HG02678 (cell line): Measurements from ENCODE around the gene ZNF446.
"Not testable (repeated sequence)": the region's sequence is repeated elsewhere in the genome, so short reads cannot be mapped to it uniquely, and the experiment has no call there.

Experiments
- ATAC-seq: cut with Tn5 transposase; IDR thresholded peaks from one replicate; pipeline ENCODE4 v1.9.1; 2021; ENCODE audit warnings: mild to moderate bottlenecking, moderate library complexity; ENCODE audit not compliant: unreplicated experiment

The ZNF446 gene

DNA sequence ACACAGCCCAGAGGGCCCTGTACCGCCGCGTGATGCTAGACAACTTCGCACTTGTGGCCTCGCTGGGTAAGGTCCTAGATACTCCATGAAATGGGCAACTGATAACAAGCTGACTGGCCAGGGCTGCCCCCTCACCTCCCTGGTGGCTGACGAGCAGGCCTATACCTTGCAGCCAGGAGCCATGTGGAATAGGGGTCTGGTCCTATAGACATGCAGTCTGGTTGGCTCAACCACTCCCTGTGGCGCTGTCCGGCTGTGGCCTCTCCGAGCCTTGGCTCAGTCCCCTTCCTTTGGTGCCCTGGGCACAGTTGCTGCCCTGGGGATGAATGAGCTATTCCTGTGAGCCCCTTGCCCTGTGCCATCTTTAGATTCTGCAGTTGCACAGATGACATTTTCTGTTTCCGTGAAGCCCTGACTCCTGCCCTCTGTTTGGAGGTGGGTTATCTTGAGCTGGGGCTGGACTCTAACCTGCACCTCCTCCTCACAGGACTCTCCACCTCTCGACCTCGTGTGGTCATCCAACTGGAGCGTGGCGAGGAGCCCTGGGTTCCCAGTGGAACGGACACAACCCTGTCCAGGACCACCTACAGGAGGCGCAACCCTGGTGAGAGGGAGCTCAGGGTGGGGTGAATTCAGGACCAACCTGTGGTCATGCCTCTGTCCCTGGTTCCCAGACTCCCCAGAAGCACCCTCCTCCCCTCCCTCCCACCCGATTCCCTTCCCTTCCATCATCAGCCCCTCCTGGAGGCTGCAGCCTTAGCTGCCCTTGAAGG, 6.7 kb upstream of the ZNF446 start:
- ATAC-seq = no peak

- not testable (repeated sequence) for ATAC-seq
Measured at GRCh38 chr19:58470837-58471543, 5.2 kb upstream of the ZNF446 start.

DNA sequence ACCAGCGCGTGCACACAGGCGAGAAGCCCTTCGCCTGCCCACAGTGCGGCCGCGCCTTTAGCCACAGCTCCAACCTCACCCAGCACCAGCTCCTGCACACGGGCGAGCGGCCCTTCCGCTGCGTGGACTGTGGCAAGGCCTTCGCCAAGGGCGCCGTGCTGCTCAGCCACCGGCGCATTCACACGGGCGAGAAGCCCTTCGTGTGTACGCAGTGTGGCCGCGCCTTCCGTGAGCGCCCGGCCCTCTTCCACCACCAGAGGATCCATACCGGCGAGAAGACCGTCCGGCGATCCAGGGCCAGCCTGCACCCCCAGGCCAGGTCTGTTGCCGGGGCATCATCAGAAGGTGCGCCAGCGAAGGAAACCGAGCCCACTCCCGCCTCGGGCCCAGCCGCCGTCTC, 4.4 kb upstream of the ZNF446 start:
- no peak for ATAC-seq

GRCh38 chr19:58473775-58474174, 2.4 kb upstream of the ZNF446 start:
- ATAC-seq = no peak

DNA sequence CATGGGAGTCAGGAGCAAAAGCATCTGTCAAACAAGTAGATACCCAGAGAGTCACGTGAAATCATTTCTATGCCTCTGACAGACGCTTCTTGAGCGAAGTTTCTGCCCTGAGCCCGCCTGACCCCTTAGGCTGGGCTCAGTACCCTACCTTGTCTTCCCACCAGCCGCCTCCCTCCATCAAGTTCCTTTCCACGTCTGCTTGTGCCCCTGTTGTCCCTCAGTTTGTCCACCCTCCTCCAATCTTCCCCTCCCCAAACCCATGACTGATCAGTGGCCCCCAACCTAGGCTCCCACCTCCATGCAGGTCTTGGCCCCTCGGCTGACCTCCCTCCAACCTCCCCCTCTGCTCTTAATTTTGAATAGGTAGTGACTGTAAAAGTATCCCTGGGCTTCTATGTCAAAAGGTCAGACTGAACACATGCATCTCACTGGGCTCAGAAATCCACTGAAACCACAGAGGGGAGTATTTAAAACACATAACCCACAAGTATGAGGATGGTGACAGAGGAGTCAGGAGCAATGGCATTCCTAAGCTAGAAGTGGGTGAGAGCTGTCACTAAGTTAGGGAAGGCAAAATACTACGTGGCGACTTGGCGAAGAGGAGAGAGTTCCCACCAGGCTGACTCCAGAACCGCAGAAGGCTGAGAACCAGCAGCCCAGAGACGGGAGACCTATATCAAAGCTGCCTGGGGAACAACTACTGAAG, 1.7 kb upstream of the ZNF446 start:
- no peak for ATAC-seq

DNA sequence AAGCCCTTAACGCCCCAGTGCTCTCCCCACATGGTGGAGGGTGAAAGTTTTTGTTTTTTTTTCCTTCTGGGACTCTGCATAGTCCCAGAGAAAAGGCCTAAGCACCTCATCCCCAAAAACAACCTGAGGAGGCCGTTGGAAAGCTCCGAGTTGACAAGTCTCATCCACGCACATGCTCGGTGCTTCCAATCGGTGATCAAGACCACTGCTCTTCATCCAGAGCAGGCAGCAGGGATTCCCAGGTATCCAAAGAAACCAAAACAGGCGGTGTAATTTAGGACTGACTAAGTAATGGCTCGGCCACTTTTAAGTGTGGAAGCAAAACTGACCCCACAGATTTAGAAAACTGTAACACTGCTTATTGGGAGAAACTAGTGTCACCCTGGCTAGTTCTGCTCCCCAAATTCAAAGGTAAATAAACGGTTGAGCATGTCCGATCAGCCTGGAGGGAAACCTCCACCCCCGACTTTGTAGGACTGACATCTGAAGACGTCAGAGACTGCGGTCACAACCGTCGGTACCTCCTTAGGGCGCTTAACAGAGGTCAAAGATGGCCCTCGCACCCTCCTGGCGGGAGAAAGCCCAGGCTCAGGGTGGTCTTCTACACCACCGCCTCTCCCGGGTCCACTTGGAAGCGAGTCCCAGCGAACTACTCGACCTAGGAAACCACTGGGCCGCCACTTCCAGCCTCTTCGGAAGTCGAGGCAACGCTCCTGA, 997 bp upstream of the ZNF446 start:
- no peak for ATAC-seq

DNA sequence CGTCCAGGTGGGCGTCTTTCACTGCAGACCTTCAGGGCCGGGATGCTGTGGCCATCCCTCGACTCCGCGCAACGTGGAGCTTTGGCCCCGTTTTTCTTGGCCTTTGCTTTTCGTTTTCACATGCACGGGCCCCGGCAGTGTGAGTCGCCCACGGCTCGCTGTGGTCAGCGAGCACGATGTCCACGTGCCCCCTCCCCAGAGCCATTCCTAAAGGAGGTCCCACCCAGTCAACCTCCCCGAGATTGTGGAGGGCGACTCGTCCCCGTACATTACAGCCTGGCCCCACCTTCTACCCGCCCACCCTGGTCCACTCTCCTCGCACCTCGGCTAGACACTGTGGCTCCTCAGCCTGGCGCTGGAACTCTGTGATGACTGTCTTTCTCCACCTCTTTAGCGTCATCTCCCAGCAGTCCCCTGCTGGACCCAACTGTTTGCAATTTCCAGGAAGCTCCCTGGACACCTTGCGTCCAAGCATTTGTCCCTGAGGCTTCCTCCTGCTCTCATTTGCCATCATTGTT, 405 bp downstream of the ZNF446 start:
- no peak for ATAC-seq

DNA sequence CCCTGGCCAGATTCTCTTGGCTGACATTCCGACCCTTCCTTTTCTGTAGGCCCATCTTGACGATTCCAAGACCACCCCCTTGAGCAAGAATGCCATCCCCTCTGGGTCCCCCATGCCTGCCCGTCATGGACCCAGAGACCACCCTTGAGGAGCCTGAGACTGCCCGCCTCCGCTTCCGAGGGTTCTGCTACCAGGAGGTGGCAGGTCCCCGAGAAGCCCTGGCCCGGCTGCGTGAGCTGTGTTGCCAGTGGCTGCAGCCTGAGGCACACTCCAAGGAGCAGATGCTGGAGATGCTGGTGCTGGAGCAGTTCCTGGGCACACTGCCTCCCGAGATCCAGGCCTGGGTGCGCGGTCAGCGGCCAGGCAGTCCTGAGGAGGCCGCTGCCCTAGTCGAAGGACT, 978 bp downstream of the ZNF446 start:
- no peak for ATAC-seq

DNA sequence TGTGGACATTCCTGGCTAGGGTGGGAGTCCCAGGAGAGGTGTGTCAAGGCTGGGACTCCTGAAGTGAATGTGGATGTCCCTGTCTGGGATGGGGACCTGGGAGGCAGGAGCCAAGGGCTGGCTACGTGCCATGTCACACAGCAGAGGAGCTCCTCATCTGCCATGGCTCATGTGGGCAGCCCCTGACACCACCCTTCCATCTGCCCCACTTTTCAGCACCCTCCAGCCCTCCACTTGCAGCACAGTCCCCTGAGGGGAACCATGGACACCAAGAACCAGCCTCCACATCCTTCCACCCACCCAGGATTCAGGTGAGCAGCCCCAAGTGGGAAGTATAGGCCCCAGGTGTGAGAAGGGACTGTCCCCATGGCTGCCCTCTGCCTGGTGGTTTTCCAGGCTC, 1.7 kb downstream of the ZNF446 start:
- no peak for ATAC-seq

- no peak for ATAC-seq
Measured at GRCh38 chr19:58479303-58479702, 3.2 kb downstream of the ZNF446 start.

GRCh38 chr19:58479736-58480480, 3.8 kb downstream of the ZNF446 start:
- ATAC-seq = no peak

- ATAC-seq = no peak
Measured at GRCh38 chr19:58480481-58480830, 4.3 kb downstream of the ZNF446 start.

- no peak for ATAC-seq
Measured at GRCh38 chr19:58480831-58481230, 4.7 kb downstream of the ZNF446 start.

GRCh38 chr19:58482372-58482771, 6.2 kb downstream of the ZNF446 start:
- ATAC-seq = no peak

DNA sequence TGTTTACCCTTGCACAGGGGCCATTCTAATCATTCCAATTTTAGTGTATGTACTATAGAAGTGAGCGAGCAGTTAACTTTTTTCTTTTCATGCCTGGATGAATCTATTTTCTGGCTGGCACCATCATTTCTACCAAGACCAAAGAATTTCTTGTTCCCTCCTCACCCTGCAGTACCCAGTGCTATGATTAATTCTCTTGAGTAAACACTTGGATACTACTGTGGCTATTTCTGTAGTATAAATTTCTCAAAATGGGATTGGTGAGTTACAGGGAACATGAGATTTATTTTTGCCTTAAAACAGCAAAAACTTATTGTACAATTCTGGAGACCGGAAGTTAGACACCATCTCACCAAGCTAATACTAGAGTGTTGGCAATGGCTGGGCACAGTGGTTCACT, 7.6 kb downstream of the ZNF446 start:
- no peak for ATAC-seq

DNA sequence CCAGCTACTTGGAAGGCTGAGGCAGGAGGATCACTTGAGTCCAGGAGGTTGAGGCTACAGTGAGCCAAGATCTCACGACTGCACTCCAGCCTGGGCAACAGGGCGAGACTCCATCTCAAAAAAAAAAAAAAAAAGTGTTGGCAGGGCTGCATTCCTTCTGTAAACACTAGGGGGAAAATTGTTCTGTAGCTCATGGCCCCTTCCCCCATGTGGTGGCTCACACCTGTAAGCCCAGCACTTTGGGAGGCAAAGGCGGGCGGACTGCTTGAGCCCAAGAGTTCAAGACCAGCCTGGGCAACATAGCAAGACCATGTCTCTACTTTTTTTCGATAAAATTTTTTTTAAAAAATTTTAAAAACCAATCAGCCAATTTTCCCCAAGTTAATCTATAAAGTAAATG, 8.2 kb downstream of the ZNF446 start:
- not testable (repeated sequence) for ATAC-seq

GRCh38 chr19:58491393-58491792, 15.2 kb downstream of the ZNF446 start:
- no peak for ATAC-seq

DNA sequence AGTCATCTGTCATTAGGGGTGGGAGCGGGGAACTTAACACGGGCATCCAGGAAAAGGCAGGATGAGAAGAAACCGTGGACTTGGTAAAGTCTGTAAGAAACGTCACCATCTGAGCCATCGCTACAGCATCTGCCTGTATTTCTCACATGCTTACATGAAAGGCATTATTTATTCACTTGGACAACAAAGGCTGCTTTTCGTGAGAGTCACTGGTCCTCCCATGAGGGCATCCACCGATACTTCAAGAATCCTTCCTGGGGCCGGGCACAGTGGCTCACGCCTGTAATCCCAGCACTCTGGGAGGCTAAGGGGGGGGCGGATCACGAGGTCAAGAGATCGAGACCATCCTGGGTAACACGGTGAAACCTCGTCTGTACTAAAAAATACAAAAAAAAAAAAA, 16.1 kb downstream of the ZNF446 start:
- no peak for ATAC-seq

- ATAC-seq = no peak
Measured at GRCh38 chr19:58497634-58498170, 21.6 kb downstream of the ZNF446 start.
